GM19035 (cell line): Measurements from ENCODE around the gene CCDC187.

Source experiments
- ATAC-seq: cut with Tn5 transposase; IDR thresholded peaks from one replicate; pipeline ENCODE4 v1.9.1; 2021; ENCODE audit not compliant: unreplicated experiment

CCDC187 gene

DNA sequence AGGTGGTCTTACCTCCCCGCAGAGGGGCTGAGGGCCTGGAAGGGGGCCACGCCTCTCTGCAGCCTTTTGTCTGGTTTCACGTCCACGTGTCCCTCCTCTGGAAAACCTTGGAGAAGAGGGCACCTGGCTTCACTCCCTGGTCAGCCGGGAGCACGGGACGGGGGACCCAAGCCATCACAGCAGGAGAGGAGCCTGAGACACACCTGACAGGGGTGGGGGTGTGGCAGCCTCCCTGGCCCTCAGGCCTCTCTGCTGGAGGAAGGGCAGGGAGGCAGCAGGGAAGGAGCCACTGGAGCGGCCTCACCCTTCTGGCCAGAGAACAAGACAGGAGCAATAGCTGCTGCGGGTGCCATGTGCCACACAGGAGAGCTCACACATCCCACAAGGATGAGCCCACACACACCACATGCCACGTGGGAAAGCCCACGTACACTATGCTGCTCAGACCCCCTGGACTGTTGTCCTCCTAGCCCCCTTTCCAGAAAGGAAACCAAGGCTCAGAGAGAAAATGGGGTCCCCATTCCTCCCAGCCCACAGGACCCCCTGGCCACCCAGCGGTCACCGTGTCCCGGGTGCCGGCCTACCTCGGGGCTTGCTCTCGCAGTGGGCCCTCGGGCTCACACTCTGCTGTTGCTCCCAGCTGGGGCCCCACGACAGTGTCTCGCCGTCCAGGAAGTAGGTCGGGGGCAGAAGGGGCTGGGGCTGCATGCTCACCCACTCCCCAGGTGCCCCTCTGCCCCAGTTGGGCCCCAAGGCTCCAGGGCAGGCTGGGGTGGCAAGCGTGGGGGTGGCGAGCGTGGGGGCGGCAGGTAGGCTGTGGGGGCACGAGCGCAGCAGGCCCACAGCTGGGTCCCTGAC is 18.2 kb downstream of the CCDC187 start:
- ATAC-seq = no peak

GRCh38 chr9:136284951-136285350 is 18.9 kb downstream of the CCDC187 start:
- no peak for ATAC-seq

GRCh38 chr9:136284311-136284710 is 19.6 kb downstream of the CCDC187 start:
- ATAC-seq = no peak

GRCh38 chr9:136283291-136284235 is 20.3 kb downstream of the CCDC187 start:
- no peak for ATAC-seq

GRCh38 chr9:136282272-136282861 is 21.5 kb downstream of the CCDC187 start:
- no peak for ATAC-seq

GRCh38 chr9:136281421-136282271 is 22.2 kb downstream of the CCDC187 start:
- no peak for ATAC-seq

GRCh38 chr9:136280535-136281315 is 23.2 kb downstream of the CCDC187 start:
- no peak for ATAC-seq

DNA sequence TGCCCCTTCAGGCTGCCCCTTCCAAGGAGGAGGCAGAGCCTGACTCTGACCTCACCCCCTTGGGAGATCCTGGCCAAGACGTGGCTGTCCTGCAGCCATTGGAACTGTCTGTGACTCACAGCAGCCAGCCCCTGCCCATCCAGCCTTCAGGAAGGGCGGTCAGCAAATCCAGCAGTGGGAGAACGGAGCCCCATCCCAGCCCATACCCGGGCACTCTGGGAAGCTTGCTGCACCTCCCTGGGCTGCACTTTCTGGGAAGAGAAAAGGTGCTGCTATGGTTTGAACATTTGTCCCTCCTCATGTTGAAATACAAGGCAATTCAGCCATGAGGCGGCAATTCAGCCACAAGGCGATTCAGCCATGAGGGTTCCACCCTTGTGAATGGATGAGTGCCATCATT is 24.4 kb downstream of the CCDC187 start:
- no peak for ATAC-seq

GRCh38 chr9:136278894-136279293 is 25.0 kb downstream of the CCDC187 start:
- no peak for ATAC-seq

DNA sequence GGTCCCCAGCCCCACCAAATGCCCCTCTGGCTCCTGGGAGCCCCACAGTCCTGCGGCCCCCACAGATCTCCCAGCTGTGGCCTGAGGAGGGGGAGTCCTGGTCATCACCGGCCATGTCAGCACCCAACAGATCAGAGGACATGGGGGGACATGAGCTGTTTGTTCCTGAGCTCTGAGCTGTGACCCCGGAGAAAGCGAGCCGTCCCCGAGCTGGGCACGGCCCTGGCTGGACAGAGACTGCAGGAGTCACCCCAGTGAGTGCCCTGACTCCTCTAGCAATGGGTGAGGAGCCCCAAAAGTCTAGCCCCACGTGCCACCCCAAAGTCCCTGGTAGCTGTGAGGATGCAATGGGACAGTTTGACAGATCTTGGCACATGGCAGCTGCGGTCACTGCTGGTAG is 25.7 kb downstream of the CCDC187 start:
- no peak for ATAC-seq

- no peak for ATAC-seq
Observed at GRCh38 chr9:136277746-136278145, 26.1 kb downstream of the CCDC187 start.

- no peak for ATAC-seq
Observed at GRCh38 chr9:136276716-136277115, 27.2 kb downstream of the CCDC187 start.

GRCh38 chr9:136275655-136276429 is 28.1 kb downstream of the CCDC187 start:
- no peak for ATAC-seq

GRCh38 chr9:136274786-136275654 is 28.9 kb downstream of the CCDC187 start:
- ATAC-seq = no peak

DNA sequence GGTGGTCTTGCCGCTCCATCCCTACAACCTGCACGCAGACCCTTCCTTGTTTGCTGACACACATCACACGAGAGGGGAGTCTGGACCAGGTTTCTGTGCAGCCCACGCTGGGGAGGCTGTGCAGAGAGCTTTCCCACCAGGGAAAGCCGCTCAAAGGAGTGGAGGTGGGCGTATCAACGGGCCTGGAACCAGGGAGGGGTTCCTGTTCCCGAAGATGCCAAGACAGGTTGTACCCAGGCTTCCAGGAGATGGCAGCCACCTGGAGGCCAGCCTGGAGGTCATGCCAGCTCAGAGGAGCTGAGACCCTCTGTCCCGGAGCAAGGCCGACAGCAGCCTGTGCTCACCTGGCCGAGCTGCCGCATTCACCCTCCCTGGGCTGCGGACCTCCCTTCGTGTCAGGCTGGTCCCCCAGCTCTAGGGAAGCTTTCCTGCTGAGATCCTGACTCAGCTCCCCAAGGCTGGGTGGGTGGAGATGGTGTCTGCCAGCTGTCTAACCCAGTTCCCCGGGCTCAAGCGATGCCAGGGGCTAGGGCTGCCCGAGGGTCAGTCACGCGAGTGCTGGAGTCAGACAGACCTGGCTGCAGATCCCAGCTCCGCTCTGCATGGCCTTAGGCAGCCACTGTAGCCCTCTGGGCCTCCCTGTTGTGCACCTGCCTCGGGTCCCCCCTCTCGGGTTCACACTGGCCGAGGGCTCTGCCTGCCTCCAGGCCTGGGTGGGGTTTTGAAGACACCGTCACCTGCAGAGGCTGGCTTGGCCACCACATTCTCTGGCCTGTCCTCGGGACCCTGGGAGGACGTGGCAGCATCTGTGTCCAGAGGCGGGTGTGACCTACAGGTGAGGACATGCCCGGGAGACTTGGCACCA is 29.7 kb downstream of the CCDC187 start:
- ATAC-seq = no peak

DNA sequence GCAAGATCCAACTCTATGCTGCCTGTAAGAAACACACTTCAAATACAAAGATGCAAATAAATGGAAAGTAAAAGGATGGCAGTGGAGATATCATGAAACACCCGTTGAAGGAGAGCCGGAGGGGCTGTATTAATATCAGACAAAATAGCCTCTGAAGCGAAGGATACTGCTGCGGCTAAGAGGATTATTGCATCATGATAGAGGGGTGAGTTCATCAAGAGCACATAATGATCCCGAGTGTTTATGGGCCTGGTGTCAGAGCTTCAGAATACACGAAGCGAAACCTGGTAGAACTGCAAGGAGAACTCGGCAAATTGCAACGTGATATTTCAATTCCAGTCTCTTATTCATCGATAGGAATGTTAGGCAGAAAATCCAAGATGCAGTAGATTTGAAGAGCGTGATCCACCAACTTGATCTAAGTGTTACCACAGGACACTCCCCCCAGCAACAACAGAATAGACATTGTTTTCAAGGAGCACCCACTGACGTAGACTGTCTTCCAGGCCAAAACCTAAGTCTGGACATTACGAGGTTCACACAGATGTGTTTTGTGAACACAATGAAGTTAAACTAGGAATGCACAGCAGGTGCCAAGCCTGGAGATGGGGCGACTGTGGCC is 30.5 kb downstream of the CCDC187 start:
- ATAC-seq = no peak
